ENCODE measurements around the gene SSH3. TPM values are rescaled to one million over a fixed set of nuclear protein-coding genes. Genes with fewer than 3 reads are reported as not detected.

Gene SSH3
- total and polyA plus RNA-seq, 2 of the 8 experiments (the other 6 are each of a cell fraction or from before 2014, with no cell fraction given) = 16.9 to 19.8 TPM

- TF ChIP-seq KDM4A (IDR thresholded peaks at IDR 0.05; ENCODE audit: low read depth, low read length, severe bottlenecking) (peak; percentile 64), GTF2F1 (IDR thresholded peaks at IDR 0.05; ENCODE audit: borderline replicate concordance, low read depth, low read length) (no peak), SP4 (IDR thresholded peaks at IDR 0.05; ENCODE audit: low read length) (no peak), SUZ12 (IDR thresholded peaks at IDR 0.05; ENCODE audit: low read length) (no peak; the same call in 1 of the 2 replicates), NRF1 (IDR thresholded peaks at IDR 0.05; ENCODE audit: low read depth, low read length) (no peak), TBP (IDR thresholded peaks at IDR 0.05; ENCODE audit: low read depth, low read length) (no peak), USF2 (IDR thresholded peaks at IDR 0.05; ENCODE audit: low read length) (peak; percentile 40; the same call in 1 of the 2 replicates), CHD1 (IDR thresholded peaks at IDR 0.05; ENCODE audit: low read depth, low read length) (no peak), NANOG (IDR thresholded peaks at IDR 0.05; ENCODE audit: insufficient read depth, low read depth, low read length, poor library complexity, severe bottlenecking) (no peak), BCL11A (IDR thresholded peaks at IDR 0.05; ENCODE audit: low read depth in 2 of 2, low read length in 2 of 2) (no peak), TAF1 (IDR thresholded peaks at IDR 0.05; ENCODE audit: low read depth, low read length) (no peak), YY1 (IDR thresholded peaks at IDR 0.05; ENCODE audit: low read depth, low read length) (no peak), SIX5 (IDR thresholded peaks at IDR 0.05; ENCODE audit: low read depth, low read length) (no peak), KDM5A (IDR thresholded peaks at IDR 0.05; ENCODE audit: low read length) (no peak)
- TF ChIP-seq, protein P1, sequence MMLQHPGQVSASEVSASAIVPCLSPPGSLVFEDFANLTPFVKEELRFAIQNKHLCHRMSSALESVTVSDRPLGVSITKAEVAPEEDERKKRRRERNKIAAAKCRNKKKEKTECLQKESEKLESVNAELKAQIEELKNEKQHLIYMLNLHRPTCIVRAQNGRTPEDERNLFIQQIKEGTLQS (IDR thresholded peaks at IDR 0.05; ENCODE audit: insufficient read depth, low read depth, low read length) = 0 out of 2 replicates have a peak, but pooled peaks have one; percentile 36
Measured at GRCh38 chr11:67302571-67303131, 679 bp upstream of the SSH3 start (continued).
